HG03175 (cell line): Measurements from ENCODE around the gene PDZD4.

Experiments
- ATAC-seq: cut with Tn5 transposase; IDR thresholded peaks from one replicate; pipeline ENCODE4 v1.9.1; 2021; ENCODE audit warnings: mild to moderate bottlenecking, moderate library complexity; ENCODE audit not compliant: unreplicated experiment

Gene PDZD4

DNA sequence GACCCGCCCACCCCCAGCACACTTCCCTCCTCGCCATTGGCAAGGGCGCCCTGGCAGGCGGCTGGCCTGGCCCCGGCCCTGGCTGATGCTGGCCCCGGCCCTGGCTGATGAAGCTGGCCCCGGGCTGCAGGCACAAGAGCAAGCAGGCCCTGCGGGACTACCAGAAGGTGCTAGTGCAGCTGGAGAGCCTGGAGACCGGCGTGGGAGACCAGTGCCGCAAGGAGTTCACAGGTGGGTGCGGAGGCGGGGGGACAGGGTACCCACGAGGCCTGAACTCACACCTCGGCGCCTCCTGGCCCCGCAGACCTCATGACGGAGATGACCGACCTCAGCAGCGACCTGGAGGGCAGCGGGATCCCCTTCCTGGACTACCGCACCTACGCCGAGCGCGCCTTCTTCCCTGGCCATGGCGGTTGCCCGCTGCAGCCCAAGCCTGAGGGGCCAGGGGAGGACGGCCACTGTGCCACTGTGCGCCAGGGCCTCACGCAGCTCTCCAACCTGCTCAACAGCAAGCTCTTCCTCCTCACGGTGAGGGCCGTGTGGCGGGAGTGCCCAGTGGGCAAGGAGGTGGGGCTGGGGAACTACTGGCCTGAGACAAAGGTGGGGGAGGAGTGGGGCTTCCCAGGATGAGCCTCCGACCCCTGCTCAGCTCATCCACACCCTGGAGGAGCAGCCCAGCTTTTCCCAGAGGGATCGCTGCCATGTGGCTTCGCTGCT lies 55.6 kb downstream of the PDZD4 start:
- ATAC-seq, result no peak

DNA sequence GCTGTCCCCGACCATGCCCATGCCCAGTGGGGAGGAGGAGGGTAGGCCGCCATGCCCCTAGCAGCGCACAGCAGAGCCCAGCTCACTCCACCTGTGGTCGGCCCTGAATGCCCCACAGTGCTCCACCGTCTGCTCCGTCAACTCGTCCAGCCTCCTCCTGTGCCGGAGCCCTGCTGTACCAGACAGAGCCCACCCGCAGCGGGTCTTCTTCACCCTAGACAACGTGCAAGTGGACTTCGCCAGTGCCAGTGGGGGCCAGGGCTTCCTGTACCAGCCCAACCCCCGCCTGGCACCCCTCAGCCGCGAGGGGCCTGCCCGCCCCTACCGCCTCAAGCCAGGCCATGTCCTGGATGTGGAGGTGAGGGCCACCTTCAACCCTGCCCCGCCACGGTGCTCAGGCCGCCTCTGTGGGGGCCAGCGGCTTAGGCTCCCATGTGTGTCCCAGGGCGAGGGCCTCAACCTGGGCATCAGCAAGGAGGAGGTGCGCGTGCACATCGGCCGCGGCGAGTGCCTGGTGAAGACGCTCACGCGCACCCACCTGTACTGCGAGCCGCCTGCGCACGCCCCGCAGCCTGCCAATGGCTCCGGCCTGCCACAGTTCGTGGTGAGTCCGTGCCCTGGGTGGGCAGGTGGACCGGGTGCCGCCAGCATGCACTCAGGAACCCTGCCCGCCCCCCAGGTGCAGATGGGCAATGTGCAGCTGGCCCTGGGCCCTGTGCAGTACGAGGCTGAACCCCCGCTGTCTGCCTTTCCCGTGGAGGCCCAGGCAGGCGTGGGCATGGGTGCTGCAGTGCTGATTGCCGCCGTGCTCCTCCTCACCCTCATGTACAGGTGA lies 56.4 kb downstream of the PDZD4 start:
- no peak for ATAC-seq

DNA sequence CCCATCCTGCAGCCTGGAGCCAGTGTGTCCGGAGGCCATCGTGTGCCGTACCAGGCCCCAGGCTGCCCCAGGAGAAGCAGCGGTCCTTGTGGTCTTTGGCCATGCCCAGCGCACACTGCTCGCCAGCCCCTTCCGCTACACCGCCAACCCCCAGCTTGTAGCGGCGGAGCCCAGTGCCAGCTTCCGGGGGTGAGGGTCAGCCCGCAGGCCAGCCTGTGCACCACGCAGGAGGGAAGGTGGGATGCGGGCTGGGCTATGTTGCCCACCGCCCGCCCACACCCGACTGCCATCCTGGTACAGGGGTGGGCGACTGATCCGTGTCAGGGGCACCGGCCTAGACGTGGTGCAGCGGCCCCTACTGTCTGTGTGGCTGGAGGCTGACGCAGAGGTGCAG lies 57.1 kb downstream of the PDZD4 start:
- ATAC-seq, result no peak

DNA sequence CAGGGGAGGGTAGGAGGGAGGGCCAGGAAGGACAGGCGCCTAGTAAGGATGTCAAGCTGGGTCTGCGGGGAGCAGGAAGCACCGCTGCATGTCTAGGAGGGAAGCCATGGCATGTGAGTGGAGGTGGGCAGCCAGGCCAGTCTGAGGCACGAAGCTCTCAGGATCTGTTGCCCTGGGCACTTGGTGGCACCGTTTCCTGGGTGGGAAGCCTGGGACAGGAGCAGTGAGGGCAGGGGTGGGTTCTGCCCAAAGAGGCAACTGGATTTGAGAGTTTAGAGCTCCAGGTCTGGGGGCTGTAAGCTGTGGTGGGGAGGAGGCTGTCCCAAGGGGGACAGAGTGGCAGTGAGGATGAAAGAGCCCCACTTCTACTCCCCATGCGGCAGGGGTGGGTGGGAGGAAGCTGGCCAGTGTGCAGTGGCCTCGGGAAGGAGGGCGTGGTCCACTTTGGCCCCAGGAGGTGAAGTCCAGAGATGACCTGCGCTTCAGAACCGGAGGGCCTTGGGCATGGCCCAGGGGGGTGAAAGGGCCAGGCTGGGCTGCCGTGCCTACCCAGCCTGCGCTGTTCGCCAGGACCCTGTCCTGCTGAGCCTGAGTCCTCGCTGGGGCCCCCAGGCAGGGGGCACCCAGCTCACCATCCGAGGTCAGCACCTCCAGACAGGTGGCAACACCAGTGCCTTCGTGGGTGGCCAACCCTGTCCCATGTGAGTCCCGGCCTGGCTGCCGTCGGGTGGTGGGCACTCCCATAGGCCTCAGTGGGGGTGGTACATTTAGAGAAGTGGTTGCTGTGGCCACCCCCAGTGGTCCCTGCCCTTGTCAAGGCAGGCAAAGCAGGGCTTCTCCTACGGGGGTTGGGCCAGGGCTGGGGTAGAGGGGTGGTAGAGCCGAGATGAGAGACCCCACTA lies 57.8 kb downstream of the PDZD4 start:
- no peak for ATAC-seq

DNA sequence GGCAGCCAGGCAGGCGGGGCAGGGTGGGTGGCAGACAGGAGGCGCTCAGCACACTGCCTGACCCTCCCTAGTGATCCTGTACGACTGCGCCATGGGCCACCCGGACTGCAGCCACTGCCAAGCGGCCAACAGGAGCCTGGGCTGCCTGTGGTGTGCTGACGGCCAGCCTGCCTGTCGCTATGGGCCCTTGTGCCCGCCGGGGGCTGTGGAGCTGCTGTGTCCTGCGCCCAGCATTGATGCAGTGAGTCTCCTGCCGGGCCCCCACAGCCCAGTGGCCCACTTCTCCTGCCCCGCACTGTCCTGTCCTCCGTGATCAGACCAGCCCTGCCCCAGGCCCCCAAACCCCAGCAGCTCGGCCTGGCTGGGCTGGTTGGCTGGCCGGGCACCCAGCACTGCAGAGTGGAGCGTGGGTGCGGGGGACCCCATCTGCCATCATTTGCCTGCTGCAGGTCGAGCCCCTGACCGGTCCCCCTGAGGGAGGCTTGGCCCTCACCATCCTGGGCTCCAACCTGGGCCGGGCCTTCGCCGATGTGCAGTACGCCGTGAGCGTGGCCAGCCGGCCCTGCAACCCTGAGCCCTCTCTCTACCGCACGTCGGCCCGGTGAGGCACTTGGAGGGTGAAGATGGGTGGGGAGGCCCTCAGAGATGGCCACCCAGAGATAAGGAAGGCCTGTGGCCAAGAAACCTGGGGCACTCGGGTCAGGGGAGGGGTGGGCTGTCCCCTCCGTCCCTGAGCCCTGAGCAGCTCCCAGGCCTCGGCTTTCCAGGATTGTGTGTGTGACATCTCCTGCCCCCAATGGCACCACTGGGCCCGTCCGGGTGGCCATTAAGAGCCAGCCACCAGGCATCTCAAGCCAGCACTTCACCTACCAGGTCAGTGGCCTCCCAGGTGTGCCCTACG lies 58.7 kb downstream of the PDZD4 start:
- ATAC-seq, result no peak

DNA sequence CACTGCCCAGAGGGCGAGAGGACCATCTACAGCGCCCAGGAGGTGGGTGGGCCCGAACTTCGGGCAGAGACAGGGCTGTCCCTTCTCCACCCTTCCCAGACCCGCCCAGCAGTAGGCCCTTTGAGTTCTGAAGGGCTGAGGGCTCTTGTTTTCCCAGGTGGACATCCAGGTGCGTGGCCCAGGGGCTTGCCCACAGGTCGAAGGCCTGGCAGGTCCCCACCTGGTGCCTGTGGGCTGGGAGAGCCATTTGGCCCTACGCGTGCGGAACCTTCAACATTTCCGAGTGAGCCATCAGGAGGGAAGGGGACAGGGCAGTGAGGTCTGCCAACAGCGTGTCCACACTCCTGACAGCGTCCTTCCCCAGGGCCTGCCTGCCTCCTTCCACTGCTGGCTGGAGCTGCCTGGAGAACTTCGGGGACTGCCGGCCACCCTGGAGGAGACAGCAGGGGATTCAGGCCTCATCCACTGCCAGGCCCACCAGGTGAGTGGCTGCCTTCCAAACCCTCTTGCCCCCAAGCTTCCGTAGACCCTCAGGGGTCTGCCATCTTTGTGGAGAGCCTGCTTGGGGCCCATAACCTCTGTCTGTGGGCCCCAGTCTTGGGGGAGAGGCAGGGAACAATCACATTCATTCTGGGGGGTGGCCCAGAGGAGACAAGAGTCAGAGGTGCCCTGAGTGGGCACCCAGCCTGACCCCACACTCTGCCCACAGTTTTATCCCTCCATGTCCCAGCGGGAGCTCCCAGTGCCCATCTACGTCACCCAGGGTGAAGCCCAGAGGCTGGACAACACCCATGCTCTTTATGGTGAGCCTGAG lies 59.5 kb downstream of the PDZD4 start:
- no peak for ATAC-seq

DNA sequence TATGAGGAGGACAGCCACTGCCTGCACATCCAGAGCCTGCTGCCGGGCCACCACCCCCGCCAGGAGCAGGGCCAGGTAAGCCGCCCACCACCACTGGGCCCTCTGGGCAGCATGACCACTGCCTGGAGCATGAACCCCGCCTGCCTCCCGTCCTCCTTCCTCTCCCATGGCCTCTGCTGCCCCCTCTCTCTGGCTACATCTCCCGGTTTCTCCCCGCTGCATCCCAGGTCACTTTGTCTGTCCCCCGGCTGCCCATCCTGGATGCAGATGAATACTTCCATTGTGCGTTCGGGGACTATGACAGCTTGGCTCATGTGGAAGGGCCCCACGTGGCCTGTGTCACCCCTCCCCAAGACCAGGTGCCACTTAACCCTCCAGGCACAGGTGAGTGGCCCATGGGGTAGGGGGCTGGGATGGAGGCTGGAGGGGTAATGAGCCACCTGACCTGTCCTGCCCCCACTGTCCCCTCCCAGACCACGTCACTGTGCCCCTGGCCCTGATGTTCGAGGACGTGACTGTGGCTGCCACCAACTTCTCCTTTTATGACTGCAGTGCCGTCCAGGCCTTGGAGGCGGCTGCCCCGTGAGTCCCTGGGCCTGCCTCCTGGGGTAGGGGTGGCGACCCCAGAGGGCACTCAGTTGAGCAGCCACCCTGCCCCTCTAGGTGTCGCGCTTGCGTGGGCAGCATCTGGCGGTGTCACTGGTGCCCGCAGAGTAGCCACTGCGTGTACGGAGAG lies 60.3 kb downstream of the PDZD4 start:
- no peak for ATAC-seq

DNA sequence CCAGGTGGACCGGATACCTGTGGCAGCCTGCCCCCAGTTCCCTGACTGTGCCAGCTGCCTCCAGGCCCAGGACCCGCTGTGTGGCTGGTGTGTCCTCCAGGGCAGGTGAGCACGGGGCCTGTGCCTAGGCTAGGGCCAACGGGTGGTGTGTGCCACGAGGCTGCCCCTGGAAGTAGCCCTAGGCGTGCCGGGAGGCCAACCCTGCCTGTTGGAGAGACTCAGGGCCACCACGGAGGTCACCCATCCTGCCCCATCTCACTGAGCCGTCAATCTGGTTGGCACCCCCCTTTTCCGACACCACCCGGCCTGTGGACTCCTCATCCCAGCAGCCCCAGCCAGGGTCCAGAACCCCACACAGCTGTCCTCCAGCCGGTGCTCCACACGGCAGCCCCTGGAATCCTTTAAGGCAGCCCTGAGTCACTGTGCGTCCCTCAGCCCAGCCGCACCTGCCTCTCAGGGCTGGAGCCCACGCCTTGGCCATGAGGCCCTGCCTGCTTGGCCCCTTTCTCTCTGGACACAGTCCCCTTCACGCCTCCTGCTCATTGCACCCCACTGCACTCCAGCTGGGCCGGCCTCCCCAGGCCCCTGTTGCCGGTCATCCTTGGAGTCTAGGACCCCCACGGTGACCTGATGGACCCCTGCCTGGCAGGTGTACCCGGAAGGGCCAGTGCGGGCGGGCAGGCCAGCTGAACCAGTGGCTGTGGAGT lies 61.0 kb downstream of the PDZD4 start:
- ATAC-seq, result no peak

DNA sequence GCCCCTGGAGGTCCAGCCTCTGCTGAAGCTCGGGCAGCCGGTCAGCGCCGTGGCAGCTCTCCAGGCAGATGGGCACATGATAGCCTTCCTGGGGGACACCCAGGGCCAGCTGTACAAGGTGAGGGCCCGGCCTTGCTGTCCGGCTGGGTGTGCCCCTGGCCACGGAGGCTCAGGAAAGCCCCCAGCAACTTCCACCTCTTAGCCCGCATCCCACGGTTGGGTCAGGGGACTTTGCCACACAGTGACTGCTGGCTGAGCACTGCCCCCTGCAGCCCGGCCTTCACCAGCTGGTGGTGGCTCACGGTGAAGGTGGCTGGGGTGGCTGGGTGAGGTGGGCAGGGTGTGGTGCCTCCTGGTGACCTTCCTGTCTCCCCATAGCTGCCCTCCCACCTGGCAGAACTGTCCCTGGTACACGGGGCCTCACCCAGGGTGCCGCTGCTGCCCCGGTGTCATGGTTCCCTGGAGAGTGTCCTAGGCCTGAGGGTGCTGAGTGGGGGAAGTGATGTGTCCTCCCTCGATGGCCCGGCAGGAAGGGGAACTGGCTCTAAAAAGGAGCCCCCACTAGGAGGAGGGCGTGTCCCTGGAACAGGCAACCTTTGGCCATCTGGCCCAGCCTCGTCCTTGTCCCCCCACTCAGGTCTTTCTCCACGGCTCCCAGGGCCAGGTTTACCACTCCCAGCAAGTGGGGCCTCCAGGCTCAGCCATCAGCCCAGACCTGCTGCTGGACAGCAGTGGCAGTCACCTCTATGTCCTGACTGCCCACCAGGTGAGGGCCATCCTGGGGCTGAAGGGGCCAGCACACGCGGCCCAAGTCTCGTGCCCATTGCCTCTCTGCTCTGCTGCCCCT lies 61.8 kb downstream of the PDZD4 start:
- no peak for ATAC-seq

DNA sequence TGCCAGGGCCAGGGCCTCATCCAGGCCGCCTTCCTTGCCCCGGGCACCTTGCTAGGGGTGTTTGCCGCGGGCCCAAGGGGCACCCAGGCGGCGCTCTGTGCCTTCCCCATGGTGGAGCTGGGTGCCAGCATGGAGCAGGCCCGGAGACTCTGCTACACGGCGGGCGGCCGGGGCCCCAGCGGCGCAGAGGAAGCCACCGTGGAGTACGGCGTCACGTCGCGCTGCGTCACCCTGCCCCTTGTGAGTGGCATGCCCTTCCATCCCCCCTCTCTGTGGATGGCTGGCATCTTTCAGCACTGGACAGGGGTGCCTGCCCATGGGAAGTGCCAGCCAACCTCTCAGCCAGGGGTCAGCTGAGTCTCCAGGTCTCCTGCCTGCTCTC lies 62.7 kb downstream of the PDZD4 start:
- ATAC-seq, result no peak

DNA sequence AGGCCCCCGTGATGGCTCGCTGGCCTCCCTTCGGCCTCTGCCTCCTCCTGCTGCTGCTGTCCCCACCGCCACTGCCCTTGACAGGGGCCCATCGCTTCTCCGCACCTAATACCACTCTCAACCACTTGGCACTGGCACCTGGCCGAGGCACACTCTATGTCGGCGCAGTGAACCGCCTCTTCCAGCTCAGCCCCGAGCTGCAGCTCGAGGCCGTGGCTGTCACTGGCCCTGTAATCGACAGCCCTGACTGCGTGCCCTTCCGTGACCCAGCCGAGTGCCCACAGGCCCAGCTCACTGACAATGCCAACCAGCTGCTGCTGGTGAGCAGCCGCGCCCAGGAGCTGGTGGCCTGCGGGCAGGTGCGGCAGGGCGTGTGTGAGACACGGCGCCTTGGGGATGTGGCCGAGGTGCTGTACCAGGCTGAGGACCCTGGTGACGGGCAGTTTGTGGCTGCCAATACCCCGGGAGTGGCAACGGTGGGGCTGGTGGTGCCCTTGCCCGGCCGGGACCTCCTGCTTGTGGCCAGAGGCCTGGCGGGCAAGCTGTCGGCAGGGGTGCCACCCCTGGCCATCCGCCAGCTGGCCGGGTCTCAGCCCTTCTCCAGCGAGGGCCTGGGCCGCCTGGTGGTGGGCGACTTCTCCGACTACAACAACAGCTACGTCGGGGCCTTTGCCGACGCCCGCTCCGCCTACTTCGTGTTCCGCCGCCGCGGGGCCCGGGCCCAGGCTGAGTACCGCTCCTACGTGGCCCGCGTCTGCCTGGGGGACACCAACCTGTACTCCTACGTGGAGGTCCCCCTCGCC lies 63.3 kb downstream of the PDZD4 start:
- no peak for ATAC-seq

DNA sequence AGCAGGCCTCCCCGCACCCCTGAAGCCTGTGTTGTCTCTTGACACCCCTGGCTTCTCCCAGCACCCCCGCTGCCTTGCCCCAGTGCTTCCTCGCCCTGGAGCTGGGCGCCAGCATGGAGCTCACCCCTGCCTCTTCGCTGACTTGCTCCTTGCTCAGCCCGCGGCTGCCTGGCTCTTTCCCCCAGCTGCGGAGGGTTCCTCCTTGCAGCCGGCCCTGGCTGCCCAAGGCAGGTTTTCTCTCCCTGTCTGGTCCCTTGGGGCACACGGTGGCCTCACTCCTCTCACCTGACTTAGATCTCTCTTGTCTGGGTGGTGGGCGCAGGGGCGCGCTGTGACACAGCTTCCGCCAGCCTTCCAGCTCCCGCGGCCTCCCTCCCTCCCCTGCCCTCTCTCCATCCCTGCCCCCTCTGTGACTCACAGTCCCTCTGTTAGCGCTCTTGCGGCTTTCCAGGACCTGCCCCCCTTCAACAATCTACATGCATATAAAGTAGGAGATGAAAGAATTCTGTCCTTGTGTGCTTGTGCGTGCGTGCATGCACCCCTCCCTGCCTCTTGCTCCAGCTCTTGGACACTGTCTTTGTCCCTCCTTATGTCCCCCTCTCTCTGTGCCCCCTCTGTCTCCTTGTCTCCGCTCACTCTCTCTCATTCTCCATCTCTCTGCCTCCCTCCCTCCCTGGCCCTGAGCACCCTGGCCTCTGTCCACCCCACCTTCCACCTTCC lies 64.1 kb downstream of the PDZD4 start:
- no peak for ATAC-seq

DNA sequence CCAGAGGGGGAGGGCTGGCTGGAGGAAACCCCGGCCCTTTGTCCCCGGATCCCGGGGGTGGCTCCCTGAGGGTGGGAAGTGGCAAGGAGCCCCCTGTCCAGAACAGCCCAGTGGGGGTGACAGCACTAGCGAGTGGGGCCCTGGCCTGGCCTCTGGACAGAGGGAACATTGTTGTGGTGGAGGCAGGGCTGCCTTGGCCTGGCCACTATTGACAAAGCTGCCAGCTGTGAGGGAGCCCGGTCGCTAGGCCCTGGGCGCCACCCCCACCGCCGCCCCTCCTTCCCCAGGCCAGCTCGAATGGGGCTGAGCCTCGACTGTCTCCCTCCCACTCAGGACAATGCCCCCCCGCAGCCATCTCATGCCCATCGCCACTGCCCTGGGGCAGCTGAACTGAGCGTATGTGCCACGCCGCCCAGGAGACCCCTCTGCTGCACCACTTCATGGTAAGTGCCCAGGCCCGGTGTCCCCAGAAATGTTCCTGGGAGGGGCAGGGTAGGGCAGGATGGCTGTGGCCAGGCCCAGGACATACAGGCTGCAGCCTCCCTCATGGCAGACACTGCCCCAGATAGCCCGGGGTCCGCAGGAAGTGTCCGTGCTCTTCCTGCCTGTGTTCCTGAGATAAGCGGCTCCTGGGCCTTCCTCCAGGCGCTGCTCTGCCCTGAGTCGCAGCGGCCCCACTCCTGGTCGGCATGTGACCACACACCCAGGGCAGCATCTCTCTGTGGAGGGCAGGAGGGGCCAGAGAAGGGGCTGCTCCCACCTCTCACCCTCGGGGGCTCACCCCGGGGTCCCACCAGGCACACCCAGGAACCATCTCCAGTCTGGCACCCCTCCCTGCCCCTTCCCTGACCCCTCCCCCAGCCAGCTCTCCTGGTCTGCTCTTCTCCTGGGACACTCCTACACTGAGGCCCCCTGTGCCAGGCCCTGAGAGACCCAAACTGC lies 64.9 kb downstream of the PDZD4 start:
- no peak for ATAC-seq

DNA sequence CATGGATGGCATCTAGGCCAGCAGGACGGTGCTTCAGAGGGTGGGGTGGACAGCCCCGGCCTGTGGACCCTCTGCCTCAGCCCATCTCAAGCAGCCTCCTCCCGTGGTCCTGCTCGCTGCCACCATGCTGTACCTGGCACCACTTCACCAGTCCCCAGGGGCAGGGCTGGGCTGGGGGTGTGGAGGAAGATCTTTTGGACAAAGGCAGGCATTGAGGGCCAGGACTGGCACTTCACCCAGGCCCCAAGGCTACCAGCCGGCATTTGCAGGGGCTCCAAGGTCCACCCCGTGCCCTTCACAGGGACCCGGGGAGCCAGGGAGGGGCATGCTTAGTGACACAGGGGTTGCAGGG lies 65.6 kb downstream of the PDZD4 start:
- no peak for ATAC-seq
